CD4-positive, alpha-beta T cell (primary cell): ENCODE results near the gene TCEAL8. TPM values are rescaled to one million over a fixed set of nuclear protein-coding genes. Genes with fewer than 3 reads are reported as not detected.

Experiments
- ATAC-seq: fragments of 200-7000 bp; cut with Tn5 transposase; one replicate; pipeline ENCODE4 v1.10.0; 2022; ENCODE audit warnings: mild to moderate bottlenecking; ENCODE audit not compliant: poor library complexity
- CTCF ChIA-PET: fragments of 350-600 bp; sonication (Branson Sonifier 250); formaldehyde crosslinking; loops from one replicate; lab custom pipeline; 2021; ENCODE audit warnings: antibody characterized with exemption, inconsistent platforms; lab: Charles Lee
- POLR2A ChIA-PET: fragments of 350-600 bp; sonication (Branson Sonifier 250); formaldehyde crosslinking; loops from one replicate; lab custom pipeline; 2021; ENCODE audit warnings: antibody characterized with exemption, inconsistent platforms; lab: Charles Lee
- DNase-seq, 14 experiments: peaks; one replicate each; pipeline ENCODE4 v3.0.0-alpha.2; 2013 to 2020; ENCODE audit warnings: mixed read lengths in 2 of 14
- H3K27ac ChIP-seq, 2 donors: one replicate each; pipeline versions ENCODE4 v1.5.1 to v1.7.0; 2013; ENCODE audit warnings: low read length in 2 of 2, low read depth in 1 of 2, mild to moderate bottlenecking in 1 of 2
- H3K27me3 ChIP-seq, 2 experiments: 1 replicate in 1 of 2; 2 replicates in 1 of 2; pipeline versions ENCODE4 v1.6.1 to v1.7.0; 2013; ENCODE audit warnings: low read length in 2 of 2, control low read depth in 1 of 2, mild to moderate bottlenecking in 1 of 2, moderate library complexity in 1 of 2; ENCODE audit not compliant: insufficient read depth in 2 of 2, control insufficient read depth in 1 of 2
- H3K36me3 ChIP-seq: one replicate; pipeline ENCODE4 v1.6.1; 2013; ENCODE audit warnings: low read length, control low read depth; ENCODE audit not compliant: insufficient read depth
- H3K4me1 ChIP-seq: one replicate; pipeline ENCODE4 v1.6.1; 2013; ENCODE audit warnings: low read length, control low read depth; ENCODE audit not compliant: insufficient read depth
- H3K4me3 ChIP-seq: one replicate; pipeline ENCODE4 v1.5.1; 2013; ENCODE audit warnings: mild to moderate bottlenecking, low read length, moderate library complexity
- H3K9me3 ChIP-seq, 2 experiments: 1 replicate in 1 of 2; 2 replicates in 1 of 2; pipeline versions ENCODE4 v1.6.1 to v1.7.0; 2013; ENCODE audit warnings: low read length in 2 of 2, mild to moderate bottlenecking in 2 of 2, control low read depth in 1 of 2, moderate library complexity in 1 of 2; ENCODE audit not compliant: control insufficient read depth in 1 of 2, insufficient read depth in 1 of 2
- H3K27ac Mint-ChIP-seq: one replicate; pipeline ENCODE4 v1.8.0; 2020; ENCODE audit warnings: mixed read lengths
- H3K27me3 Mint-ChIP-seq: one replicate; pipeline ENCODE4 v1.8.0; 2021; ENCODE audit warnings: mixed read lengths
- H3K36me3 Mint-ChIP-seq: one replicate; pipeline ENCODE4 v1.8.0; 2021; ENCODE audit warnings: low read depth, mixed read lengths
- H3K4me1 Mint-ChIP-seq: one replicate; pipeline ENCODE4 v1.8.0; 2021; ENCODE audit warnings: low read depth, mixed read lengths
- H3K4me3 Mint-ChIP-seq: one replicate; pipeline ENCODE4 v1.8.0; 2020; ENCODE audit warnings: mild to moderate bottlenecking, mixed read lengths
- H3K9me3 Mint-ChIP-seq: one replicate; pipeline ENCODE4 v1.8.0; 2020; ENCODE audit warnings: mixed read lengths
- CTCF ChIP-seq: fragments of 200-600 bp; IDR thresholded peaks from one replicate; pipeline ENCODE4 v1.8.0; 2022; ENCODE audit warnings: antibody characterized with exemption, mild to moderate bottlenecking
- intact Hi-C, 2 experiments: fragments of 100-400 bp; cut with DNase I in 1 of 2; cut with micrococcal nuclease in 1 of 2; formaldehyde crosslinking; loops; one replicate each; pipeline versions ENCODE4 v1.15.1 to v1.9.0; 2023 to 2025; cut with DNase I, micrococcal nuclease
- total RNA-seq, 174 experiments: library from RNA in 2 of 174; stranded (reverse) in 2 of 174; gene quantifications; one replicate each; pipeline ENCODE4 v1.2.3 and lab custom pipeline; 2021 to 2026

TCEAL8 gene
- total RNA-seq, 2 experiments from 2014 or later = 12.1 to 14.9 TPM

GRCh38 chrX:103279624-103280023, 24.7 kb upstream of the TCEAL8 start:
- Histone ChIP-seq H3K4me1 (peaks cover 6% of the 10 kb centered on the region), H3K4me3 (no peak overlapping the region), H3K27ac (no peak overlapping the region), H3K36me3 (no peaks in the 10 kb centered on the region), H3K9me3 (no peaks in the 10 kb centered on the region), H3K27me3 (peaks cover 9 to 29% of the 10 kb centered on the region in 2 experiments)
- peaks cover 10% of the 10 kb centered on the region for H3K4me1 Mint-ChIP-seq
- intact Hi-C loops = no loop called here
- ChIA-PET POLR2A (no interaction called here), CTCF (no interaction called here)
- no peaks in the 10 kb centered on the region for H3K9me3 Mint-ChIP-seq
- no peaks in the 10 kb centered on the region for H3K36me3 Mint-ChIP-seq
- H3K4me3 Mint-ChIP-seq = no peak overlapping the region
- no peak for TF ChIP-seq CTCF
- DNase-seq (no peak), ATAC-seq (no peak)
- H3K27me3 Mint-ChIP-seq = peaks cover 56% of the 10 kb centered on the region
- no peak overlapping the region for H3K27ac Mint-ChIP-seq

- ATAC-seq = no peak
- Histone ChIP-seq H3K27me3 (peaks cover 9 to 28% of the 10 kb centered on the region in 2 experiments), H3K4me3 (peak within 1 kb of the TSS; percentile 12), H3K27ac (no peak within 1 kb of the TSS), H3K4me1 (peaks cover 6% of the 10 kb centered on the region), H3K9me3 (no peaks in the 10 kb centered on the region), H3K36me3 (no peaks in the 10 kb centered on the region)
- intact Hi-C loops = no loop called here
- peak within 1 kb of the TSS; percentile 15 for H3K4me3 Mint-ChIP-seq
- H3K27ac Mint-ChIP-seq = no peak within 1 kb of the TSS
- peaks cover 73% of the 10 kb centered on the region for H3K27me3 Mint-ChIP-seq
- DNase-seq = peak in 2 of 14 experiments; percentile 4 to 6
- CTCF ChIA-PET = no interaction called here
- H3K4me1 Mint-ChIP-seq = peaks cover 10% of the 10 kb centered on the region
- no peak for TF ChIP-seq CTCF
- POLR2A ChIA-PET = interaction anchor here (0.6 kb wide), 1 partner anchor 14 kb away, joined by 3 read pairs; no protein-coding TSS in a partner anchor
- no peaks in the 10 kb centered on the region for H3K9me3 Mint-ChIP-seq
- H3K36me3 Mint-ChIP-seq = no peaks in the 10 kb centered on the region
Observed at GRCh38 chrX:103276581-103277002, 21.6 kb upstream of the TCEAL8 start, which contains the start of gene TCEAL5. TSS of gene TCEAL5 (minus strand) at chrX:103276750. CDS start at chrX:103274563, 2,187 bp downstream.

GRCh38 chrX:103275947-103276567, 21.1 kb upstream of the TCEAL8 start:
- Histone ChIP-seq H3K27me3 (peaks cover 9 to 26% of the 10 kb centered on the region in 2 experiments), H3K9me3 (no peaks in the 10 kb centered on the region), H3K4me1 (peaks cover 6% of the 10 kb centered on the region), H3K4me3 (peak overlapping the region; percentile 12), H3K27ac (no peak overlapping the region), H3K36me3 (no peaks in the 10 kb centered on the region)
- Mint-ChIP-seq H3K9me3 (no peaks in the 10 kb centered on the region), H3K27ac (no peak overlapping the region), H3K4me1 (peaks cover 10% of the 10 kb centered on the region), H3K36me3 (no peaks in the 10 kb centered on the region), H3K4me3 (no peak overlapping the region), H3K27me3 (peaks cover 76% of the 10 kb centered on the region)
- ATAC-seq (no peak), DNase-seq (no peak)
- intact Hi-C loops = no loop called here
- CTCF ChIA-PET = no interaction called here
- no peak for TF ChIP-seq CTCF
- POLR2A ChIA-PET = interaction anchor here (0.6 kb wide), 1 partner anchor 14 kb away, joined by 3 read pairs; no protein-coding TSS in a partner anchor
